Cardiac septum (tissue), 1 donor: Measurements from ENCODE around the gene OSCP1. TPM values are rescaled to one million over a fixed set of nuclear protein-coding genes. Genes with fewer than 3 reads are reported as not detected.
A peak's percentile ranks its signal among the peaks of the same experiment; 100 is the strongest.

ENCODE experiments used
- DNase-seq: peaks from one replicate; pipeline ENCODE4 v3.0.0-alpha.2; 2020; ENCODE audit warnings: low spot score
- intact Hi-C: fragments of 100-400 bp; cut with DNase I; formaldehyde crosslinking; loops from one replicate; pipeline ENCODE4 v1.14.0; 2022
- total RNA-seq: library from RNA; stranded (reverse); fragmentation: NEBNext Ultra II Directional; extraction: Animal tissue kit (Norgen Biotek cat#: 25700); gene quantifications from one replicate; pipeline ENCODE4 v1.2.1, GENCODE V29; 2021
- donor health status: DM: no; HTN: no; CAD: no.

The OSCP1 gene
- total RNA-seq, 1 donor from 2014 or later: 3.4 TPM

GRCh38 chr1:36389999-36390398, 60.3 kb downstream of the OSCP1 start:
- intact Hi-C loops: loop anchor here (5.0 kb wide), 1 partner anchor 68 kb away; the partner anchor contains the start of gene EVA1B
- no peak for DNase-seq

- intact Hi-C loops: loop anchor here (5.0 kb wide), 1 partner anchor 67 kb away; the partner anchor contains the start of gene EVA1B
- no peak for DNase-seq
Measured at GRCh38 chr1:36389261-36389660, 61.0 kb downstream of the OSCP1 start.

- no peak for DNase-seq
- intact Hi-C loops: loop anchor here (2.0 to 5.0 kb wide), 2 partner anchors 65 to 231 kb away; partner anchors contain the start of genes EVA1B and MAP7D1
Measured at GRCh38 chr1:36387141-36387949, 62.9 kb downstream of the OSCP1 start.

- peak; percentile 97 for DNase-seq
- intact Hi-C loops: loop anchor here (2.0 to 5.0 kb wide), 2 partner anchors 64 to 230 kb away; partner anchors contain the start of genes EVA1B and MAP7D1
Measured at GRCh38 chr1:36386265-36387140, 63.7 kb downstream of the OSCP1 start.

DNA sequence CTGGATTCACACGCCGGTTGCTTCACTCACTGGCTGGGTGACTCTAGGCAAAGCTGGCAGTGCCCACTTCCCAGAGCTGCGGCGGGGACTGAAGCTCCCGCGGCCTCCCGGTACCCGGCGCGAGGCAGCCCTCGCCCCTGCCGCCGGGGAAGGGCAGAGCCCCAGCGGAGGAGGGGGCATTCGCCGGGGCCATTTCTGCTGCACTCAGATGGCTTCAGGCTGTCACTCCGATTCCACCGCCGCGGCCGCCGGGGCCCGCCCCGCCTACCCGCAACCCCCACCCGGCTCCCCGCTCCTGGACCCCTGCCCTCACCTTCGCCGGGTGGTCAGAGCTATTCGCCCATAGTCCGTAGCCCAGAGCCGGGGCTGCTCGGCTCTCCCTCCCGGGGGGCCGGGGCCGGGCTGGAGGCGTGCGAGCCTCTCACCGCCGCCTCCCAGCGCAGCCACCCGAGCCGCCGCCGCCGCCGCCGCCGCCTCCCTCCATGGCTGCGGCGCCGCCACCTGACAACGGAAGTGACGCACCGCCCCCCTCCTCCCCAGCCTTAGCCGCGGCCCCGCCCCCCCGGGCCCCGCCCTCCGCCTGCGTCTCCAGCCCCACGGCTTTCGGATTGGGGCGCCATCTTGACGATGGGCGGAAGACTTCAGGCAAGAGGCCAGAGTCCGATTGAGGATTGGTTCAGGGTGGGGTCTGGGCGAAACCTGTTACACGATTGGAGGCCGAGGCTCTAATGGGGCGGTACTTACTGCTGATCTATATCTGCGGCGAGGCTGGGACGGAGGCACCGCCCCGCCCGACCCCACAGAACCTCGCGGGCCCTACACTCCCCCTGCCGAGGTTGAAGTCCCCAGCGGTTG, 64.6 kb downstream of the OSCP1 start, which contains the start of gene STK40:
TSS of gene STK40 (minus strand) at position 515 of the 855 bp plus-strand sequence. CDS start 24,592 bp downstream, outside the sequence.
- intact Hi-C loops: loop anchor here (2.0 to 5.0 kb wide), 3 partner anchors 13 to 229 kb away; partner anchors contain the start of genes EVA1B and MAP7D1
- DNase-seq: peak; percentile 99

DNA sequence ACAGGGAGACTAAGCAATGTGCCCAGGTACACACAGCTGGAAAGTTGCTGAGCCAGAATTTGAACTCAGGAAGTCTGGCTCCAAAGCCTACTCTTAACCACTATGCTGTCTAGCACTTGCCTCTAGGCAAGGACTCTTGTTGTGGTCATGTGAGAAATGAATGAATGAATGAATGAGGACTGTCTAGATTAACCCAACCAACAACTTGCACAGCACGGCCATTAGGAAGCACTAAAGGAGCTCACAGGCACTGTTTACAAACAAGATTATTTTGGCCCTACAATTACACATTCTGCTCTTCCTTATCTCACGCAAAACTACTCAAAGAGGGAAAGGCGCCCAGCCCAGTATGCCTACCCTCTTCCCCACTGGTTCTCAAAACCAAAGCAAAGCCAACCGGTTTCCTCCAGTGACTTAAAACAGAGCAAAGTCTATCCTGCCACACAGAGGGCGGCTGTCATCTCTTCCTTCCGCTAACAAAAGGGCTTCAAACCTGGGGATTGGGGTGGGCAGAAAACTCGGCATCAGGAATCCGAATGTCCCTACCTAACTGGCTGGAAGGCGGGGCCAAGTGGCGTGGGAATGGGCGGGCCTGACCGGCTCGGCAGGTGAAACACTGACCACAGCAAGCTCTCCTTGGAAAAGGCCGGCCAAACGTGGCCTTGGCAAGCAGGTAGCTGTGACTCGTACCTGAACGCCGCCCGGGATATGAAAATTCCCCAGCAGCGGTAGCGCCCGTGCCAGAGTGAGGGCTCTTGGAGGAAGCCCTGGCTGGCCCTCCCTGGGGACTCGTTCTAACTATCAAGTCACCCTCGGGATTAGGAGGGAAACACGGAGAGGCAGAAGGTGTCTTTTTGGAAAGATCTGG, 65.5 kb downstream of the OSCP1 start:
- DNase-seq: peak; percentile 91
- intact Hi-C loops: loop anchor here (2.0 to 5.0 kb wide), 2 partner anchors 14 to 62 kb away; partner anchors contain the start of gene EVA1B

DNA sequence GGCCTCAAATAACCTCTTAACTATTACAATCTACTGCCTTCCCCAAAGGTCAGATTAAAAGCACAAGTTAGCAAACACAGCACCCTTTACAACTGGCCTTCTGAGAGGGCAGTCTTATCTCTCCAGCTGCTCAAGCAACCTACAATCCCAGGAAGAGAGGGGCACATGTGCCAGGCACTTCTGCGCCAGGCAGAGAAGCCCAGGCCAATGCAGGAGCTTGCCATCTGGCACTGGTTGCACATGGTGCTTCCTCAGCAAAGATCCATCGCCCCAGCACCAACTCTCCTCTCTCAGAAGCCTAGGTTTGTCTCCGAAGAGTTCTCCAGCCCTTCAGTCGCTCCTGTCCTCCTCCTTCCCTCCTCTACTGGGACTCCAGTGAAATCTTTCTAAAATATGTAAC, 67.0 kb downstream of the OSCP1 start:
- no peak for DNase-seq
- intact Hi-C loops: no loop called here

GRCh38 chr1:36382669-36383068, 67.6 kb downstream of the OSCP1 start:
- intact Hi-C loops: no loop called here
- no peak for DNase-seq

DNA sequence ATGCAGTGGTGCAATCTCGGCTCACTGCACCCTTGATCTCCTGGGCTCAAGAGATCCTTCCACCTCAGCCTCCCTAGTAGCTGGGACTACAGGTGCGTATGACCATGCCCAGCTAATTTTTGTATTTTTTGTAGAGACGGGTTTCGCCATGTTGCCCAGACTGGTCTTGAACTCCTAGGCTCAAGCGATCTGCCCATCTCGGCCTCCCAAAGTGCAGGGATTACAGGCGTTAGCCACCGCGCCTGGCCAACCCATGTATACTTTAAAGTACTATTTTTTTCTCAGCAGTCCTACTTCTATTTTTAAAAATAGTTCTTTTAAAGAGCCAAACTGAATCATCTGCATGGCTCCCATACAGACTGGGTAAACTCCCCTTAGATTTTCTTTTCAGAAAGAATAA, 68.0 kb downstream of the OSCP1 start:
- intact Hi-C loops: no loop called here
- no peak for DNase-seq

DNA sequence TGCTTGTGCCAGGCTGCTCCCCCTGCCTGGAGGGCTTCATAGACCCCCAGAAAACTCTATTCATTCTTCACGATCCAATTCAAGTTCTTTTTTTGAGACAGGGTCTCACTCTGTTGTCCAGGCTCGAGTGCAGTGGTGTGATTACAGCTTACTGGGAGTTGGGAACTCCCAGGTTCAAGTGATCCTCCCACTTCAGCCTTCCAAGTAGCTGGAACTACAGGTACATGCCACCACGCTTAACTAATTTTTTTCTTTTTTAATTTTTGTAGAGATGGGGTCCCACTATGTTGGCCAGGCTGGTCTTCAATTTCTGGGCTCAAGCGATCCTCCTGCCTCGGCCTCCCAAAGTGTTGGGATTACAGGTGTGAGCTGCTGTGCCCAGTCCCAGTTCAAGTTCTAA, 68.8 kb downstream of the OSCP1 start:
- intact Hi-C loops: no loop called here
- DNase-seq: no peak

DNA sequence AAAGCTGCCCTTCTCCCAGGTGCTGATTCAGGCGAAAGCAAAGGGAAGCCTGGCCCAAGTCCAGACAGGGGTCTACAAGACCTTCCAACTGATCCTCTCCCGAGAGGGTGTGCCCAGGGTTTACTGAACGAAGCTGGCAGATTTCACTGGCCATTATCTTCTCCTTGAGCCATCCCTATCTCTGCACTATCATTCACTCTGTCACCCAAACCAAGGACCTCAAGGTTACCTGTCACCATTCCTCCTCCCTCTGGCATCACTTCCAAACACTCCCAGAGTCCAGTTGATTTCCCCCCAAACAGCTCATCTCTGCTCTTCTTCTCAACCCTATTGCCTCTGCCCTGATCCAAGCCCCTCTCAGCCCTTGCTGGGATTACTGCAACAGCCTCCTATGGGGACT, 69.5 kb downstream of the OSCP1 start:
- DNase-seq: no peak
- intact Hi-C loops: no loop called here

DNA sequence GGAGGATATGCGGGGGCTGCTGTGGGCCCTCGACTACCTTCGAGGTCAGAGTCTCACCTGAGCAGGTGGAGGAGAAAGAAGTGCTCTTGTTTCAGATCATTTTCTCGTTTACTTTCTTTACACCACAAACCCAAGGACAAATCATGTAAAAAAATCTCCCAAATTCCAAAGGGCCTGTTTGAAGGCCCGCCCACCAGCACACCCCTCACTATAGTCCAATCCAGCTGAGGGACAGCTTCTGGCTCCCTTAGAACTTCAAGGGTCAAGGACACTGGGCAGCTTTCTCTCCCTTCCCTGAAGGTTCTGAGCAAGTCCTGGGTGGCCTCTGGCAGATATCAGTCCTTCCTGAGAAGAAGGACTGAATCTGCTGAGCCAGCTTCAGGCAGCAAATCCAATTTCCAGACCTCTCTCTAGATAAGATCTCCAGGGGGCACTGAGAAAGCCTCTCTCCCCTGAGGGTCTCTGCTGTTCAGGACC, 70.1 kb downstream of the OSCP1 start:
- DNase-seq: no peak
- intact Hi-C loops: no loop called here

GRCh38 chr1:36377791-36378492, 72.3 kb downstream of the OSCP1 start:
- DNase-seq: no peak

DNA sequence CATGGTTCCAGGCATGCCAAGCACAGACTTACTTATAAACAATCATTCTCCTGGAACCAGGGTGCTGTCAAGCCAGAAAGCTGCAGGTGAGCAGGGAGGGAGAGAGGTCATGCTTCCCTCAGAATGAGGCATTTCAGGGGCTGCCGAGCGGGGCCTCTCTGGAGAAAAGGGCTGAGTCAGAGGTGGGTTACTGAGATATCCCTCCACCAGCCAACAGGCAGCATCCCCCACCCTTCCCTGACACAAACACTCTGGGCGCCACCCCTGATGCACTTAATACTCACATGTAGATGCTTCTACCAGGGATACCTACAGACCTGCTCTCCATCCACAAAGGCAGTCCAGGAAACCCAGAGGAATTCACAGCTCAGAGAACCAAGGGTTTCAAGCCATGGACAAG, 77.6 kb downstream of the OSCP1 start:
- no peak for DNase-seq

More at GRCh38 chr1:36377791-36378492, 72.3 kb downstream of the OSCP1 start:
- intact Hi-C loops: no loop called here

DNA sequence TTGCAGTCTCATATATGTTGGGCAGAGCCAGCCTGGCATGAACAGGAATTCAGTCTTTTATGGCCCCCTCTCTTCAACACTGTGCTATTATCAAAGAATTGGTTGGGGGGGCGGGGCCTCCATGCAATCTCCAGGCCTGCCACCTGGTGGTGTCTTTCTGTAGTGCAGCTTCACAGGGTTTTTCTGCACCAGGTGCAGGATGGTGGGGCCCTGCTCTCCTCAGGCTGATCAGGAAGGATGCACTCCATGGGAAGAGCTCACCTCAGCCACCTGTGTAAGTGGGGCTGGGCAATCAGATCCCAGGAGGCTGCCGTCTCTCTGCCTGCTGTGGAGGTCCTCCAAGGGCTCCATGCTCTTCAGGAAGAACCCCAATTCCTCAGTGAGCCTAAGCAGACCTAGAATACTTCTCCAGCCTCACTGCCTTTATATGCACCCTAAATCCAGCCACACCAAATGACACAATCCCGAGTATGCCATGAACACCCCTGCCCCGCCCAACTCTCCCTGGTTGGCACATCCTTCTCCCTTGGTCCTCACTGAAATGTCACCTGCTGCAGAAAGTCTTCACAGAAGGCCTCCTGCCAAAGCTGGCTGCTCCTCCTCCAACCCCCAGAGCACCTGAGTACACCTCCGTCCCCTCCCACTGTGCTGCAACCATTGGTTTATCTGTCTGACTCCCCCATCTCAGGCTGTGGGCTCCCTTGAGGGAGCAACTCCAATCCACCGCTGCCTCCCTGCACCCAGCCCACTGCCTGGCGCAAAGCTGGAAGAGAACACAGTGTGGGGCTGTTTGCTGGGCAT, 81.0 kb downstream of the OSCP1 start:
- DNase-seq: no peak
- intact Hi-C loops: loop anchor here (5.0 kb wide), 3 partner anchors 33 to 222 kb away; partner anchors contain the start of genes SH3D21 and TRAPPC3

More for the DNA sequence above, 77.6 kb downstream of the OSCP1 start:
- intact Hi-C loops: no loop called here
